Testis (tissue), 3 donors: ENCODE measurements around the gene PRKCZ. TPM values are rescaled to one million over a fixed set of nuclear protein-coding genes. Genes with fewer than 3 reads are reported as not detected.
A peak's percentile ranks its signal among the peaks of the same experiment; 100 is the strongest.

Experiments
- DNase-seq: peaks from one replicate; pipeline ENCODE4 v3.0.0-alpha.2; 2019
- H3K27ac ChIP-seq, 2 donors: fragments of 200-600 bp; sonication (generic); one replicate each; pipeline ENCODE4 v1.5.1; 2019
- H3K27me3 ChIP-seq: fragments of 200-600 bp; sonication (generic); one replicate; pipeline ENCODE4 v1.5.1; 2019
- H3K36me3 ChIP-seq: fragments of 200-600 bp; sonication (generic); one replicate; pipeline ENCODE4 v1.5.1; 2017; ENCODE audit warnings: low read depth; ENCODE audit errors: missing control alignments
- H3K4me1 ChIP-seq: fragments of 200-600 bp; sonication (generic); one replicate; pipeline ENCODE4 v1.5.1; 2019
- H3K4me3 ChIP-seq, 2 donors: fragments of 200-600 bp; sonication (generic); one replicate each; pipeline ENCODE4 v1.5.1; 2017 to 2019
- H3K9me3 ChIP-seq: fragments of 200-600 bp; sonication (generic); one replicate; pipeline ENCODE4 v1.5.1; 2017
- CTCF ChIP-seq, 3 experiments: fragments of 450-650 bp in 2 of 3; fragments of 200-600 bp in 1 of 3; sonication (generic) in 1 of 3; IDR thresholded peaks; one replicate each; pipeline ENCODE4 v1.5.1; 2016 to 2019; ENCODE audit warnings: antibody characterized with exemption in 3 of 3, mild to moderate bottlenecking in 2 of 3, moderate library complexity in 1 of 3
- POLR2A ChIP-seq: fragments of 450-650 bp; IDR thresholded peaks from one replicate; pipeline ENCODE4 v1.6.1; 2017; ENCODE audit warnings: antibody characterized with exemption, mild to moderate bottlenecking, moderate library complexity
- WGBS, 2 donors: methylation state at CpG; one replicate each; pipeline ENCODE4 v1.1.5; 2018; 5-methylcytosine and 5-hydroxymethylcytosine counted together
- intact Hi-C: fragments of 100-400 bp; cut with DNase I; formaldehyde crosslinking; loops from one replicate; pipeline ENCODE4 v1.15.1; 2023; ENCODE audit warnings: low total_unique reads
- polyA plus RNA-seq: library from polyadenylated mRNA; stranded (reverse); fragments of 350-450 nt; fragmentation: Illumina TruSeq; extraction: RNeasy Lipid Tissue Mini Kit (QIAGEN cat#74804); gene quantifications from one replicate; pipeline ENCODE4 v1.2.3, GENCODE V29; 2014; ENCODE audit warnings: low read depth, low replicate concordance; ENCODE audit not compliant: insufficient read depth
- total RNA-seq, 2 donors: library from RNA; depleted of rRNA; stranded (reverse); fragments of >200 nt; gene quantifications; one replicate each; pipeline ENCODE4 v1.2.3, GENCODE V29; 2016

PRKCZ gene
- total and polyA plus RNA-seq, 3 donors from 2014 or later, result 86.4 to 142 (median 123) TPM

- H3K36me3 ChIP-seq, result no peaks in the 10 kb centered on the region
- no peak for DNase-seq
- H3K4me1 ChIP-seq, result peaks cover 21% of the 10 kb centered on the region
- H3K9me3 ChIP-seq, result no peaks in the 10 kb centered on the region
- no peaks in the 10 kb centered on the region for H3K27me3 ChIP-seq
- H3K4me3 ChIP-seq, result no peak overlapping the region
- TF ChIP-seq CTCF (IDR thresholded peaks at IDR 0.05), result no peak
- TF ChIP-seq POLR2A, result no peak
- intact Hi-C loops, result no loop called here
- H3K27ac ChIP-seq, result no peak overlapping the region
- 97% methylated on average over 10 of the region's 10 CpGs for WGBS, 2 donors
Observed at GRCh38 chr1:2130156-2130555, 79.9 kb downstream of the PRKCZ start.

- H3K27me3 ChIP-seq, result no peaks in the 10 kb centered on the region
- no peaks in the 10 kb centered on the region for H3K9me3 ChIP-seq
- no peak for DNase-seq
- H3K4me3 ChIP-seq, result no peak overlapping the region
- WGBS, 2 donors, result 93 to 97% methylated on average over 15 of the region's 15 CpGs
- peaks cover 28% of the 10 kb centered on the region for H3K4me1 ChIP-seq
- no peak overlapping the region for H3K27ac ChIP-seq
- intact Hi-C loops, result no loop called here
- no peak for TF ChIP-seq POLR2A
- no peak for TF ChIP-seq CTCF (IDR thresholded peaks at IDR 0.05)
- no peaks in the 10 kb centered on the region for H3K36me3 ChIP-seq
Observed at GRCh38 chr1:2130871-2131289, 80.7 kb downstream of the PRKCZ start.

- no peaks in the 10 kb centered on the region for H3K9me3 ChIP-seq
- intact Hi-C loops, result no loop called here
- peak overlapping the region; percentile 92 to 96 for H3K27ac ChIP-seq
- peak; percentile 52 for DNase-seq
- peak overlapping the region; percentile 46 to 52 for H3K4me3 ChIP-seq
- no peaks in the 10 kb centered on the region for H3K36me3 ChIP-seq
- TF ChIP-seq POLR2A (no peak), CTCF (IDR thresholded peaks at IDR 0.05) (peak; percentile 34 to 46 (median 41))
- H3K27me3 ChIP-seq, result no peaks in the 10 kb centered on the region
- 10 to 11% methylated on average over 21 to 40 of the region's 40 CpGs for WGBS, 2 donors
- H3K4me1 ChIP-seq, result peaks cover 30% of the 10 kb centered on the region
Observed at GRCh38 chr1:2132222-2133038, 82.2 kb downstream of the PRKCZ start.

GRCh38 chr1:2133039-2133878 lies 83.0 kb downstream of the PRKCZ start:
- Histone ChIP-seq H3K4me1 (peaks cover 30% of the 10 kb centered on the region), H3K36me3 (no peaks in the 10 kb centered on the region), H3K9me3 (no peaks in the 10 kb centered on the region), H3K27me3 (no peaks in the 10 kb centered on the region), H3K27ac (peak overlapping the region; percentile 92 to 96), H3K4me3 (peak overlapping the region; percentile 46 to 52)
- 6 to 8% methylated on average over 51 to 55 of the region's 63 CpGs for WGBS, 2 donors
- intact Hi-C loops, result no loop called here
- DNase-seq, result peak; percentile 98
- TF ChIP-seq CTCF (IDR thresholded peaks at IDR 0.05) (no peak), POLR2A (peak; percentile 5)
